Liver (tissue), 9 donors: ENCODE data around the gene ZNF311. TPM values are rescaled to one million over a fixed set of nuclear protein-coding genes. Genes with fewer than 3 reads are reported as not detected.

ENCODE experiments used
- DNase-seq: peaks from one replicate; pipeline ENCODE4 v3.0.0-alpha.2; 2017; ENCODE audit warnings: low spot score
- H3K27ac ChIP-seq, 2 donors: one replicate each; pipeline ENCODE4 v1.7.0; 2013; ENCODE audit warnings: inconsistent platforms in 2 of 2, low read length in 2 of 2, control low read depth in 1 of 2, low read depth in 1 of 2, mild to moderate bottlenecking in 1 of 2
- H3K27me3 ChIP-seq, 4 donors: one replicate each; pipeline versions ENCODE4 v1.6.1 to v1.7.0; 2013; ENCODE audit warnings: low read length in 3 of 4, inconsistent platforms in 1 of 4, mild to moderate bottlenecking in 1 of 4, moderate library complexity in 1 of 4; ENCODE audit not compliant: control insufficient read depth in 4 of 4, insufficient read depth in 4 of 4
- H3K36me3 ChIP-seq, 4 donors: one replicate each; pipeline versions ENCODE4 v1.6.1 to v1.7.0; 2013; ENCODE audit warnings: low read length in 3 of 4, mild to moderate bottlenecking in 3 of 4, low read depth in 1 of 4, moderate library complexity in 1 of 4; ENCODE audit not compliant: control insufficient read depth in 4 of 4, insufficient read depth in 3 of 4
- H3K4me1 ChIP-seq, 4 donors: one replicate each; pipeline versions ENCODE4 v1.6.1 to v1.7.0; 2013; ENCODE audit warnings: low read length in 3 of 4, mild to moderate bottlenecking in 3 of 4, moderate library complexity in 1 of 4; ENCODE audit not compliant: control insufficient read depth in 4 of 4, insufficient read depth in 4 of 4
- H3K4me3 ChIP-seq, 3 donors: one replicate each; pipeline versions ENCODE4 v1.6.1 to v1.7.0; 2013; ENCODE audit warnings: low read length in 3 of 3, control low read depth in 1 of 3, low read depth in 1 of 3, mild to moderate bottlenecking in 1 of 3
- H3K9ac ChIP-seq, 2 donors: one replicate each; pipeline ENCODE4 v1.7.0; 2013; ENCODE audit warnings: low read length in 2 of 2, mild to moderate bottlenecking in 2 of 2, moderate library complexity in 2 of 2, control low read depth in 1 of 2, low read depth in 1 of 2
- H3K9me3 ChIP-seq, 4 donors: one replicate each; pipeline versions ENCODE4 v1.6.1 to v1.7.0; 2013; ENCODE audit warnings: low read length in 3 of 4; ENCODE audit not compliant: control insufficient read depth in 4 of 4
- ATF3 ChIP-seq: IDR thresholded peaks from 2 replicates; pipeline ENCODE4 v1.6.1; 2016; ENCODE audit warnings: antibody characterized with exemption
- EGR1 ChIP-seq, 2 donors: IDR thresholded peaks; 2 replicates each; pipeline ENCODE4 v1.6.1; 2016 to 2018; ENCODE audit warnings: antibody characterized with exemption in 2 of 2, low read depth in 2 of 2
- FOXA1 ChIP-seq: IDR thresholded peaks from 2 replicates; pipeline ENCODE4 v1.6.1; 2016; ENCODE audit warnings: antibody characterized with exemption
- GABPA ChIP-seq, 2 donors: IDR thresholded peaks in 1 of 2; conservative IDR thresholded peaks in 1 of 2; 2 replicates each; pipeline ENCODE4 v1.6.1; 2016; ENCODE audit warnings: antibody characterized with exemption in 2 of 2, mild to moderate bottlenecking in 1 of 2, moderate library complexity in 1 of 2
- HNF4G ChIP-seq: IDR thresholded peaks from 2 replicates; pipeline ENCODE4 v1.6.1; 2016; ENCODE audit warnings: antibody characterized with exemption
- MAX ChIP-seq: IDR thresholded peaks from 2 replicates; pipeline ENCODE4 v1.6.1; 2016; ENCODE audit warnings: antibody characterized with exemption
- NR2F2 ChIP-seq: IDR thresholded peaks from 2 replicates; pipeline ENCODE4 v1.6.1; 2016; ENCODE audit warnings: antibody characterized with exemption
- SP1 ChIP-seq: IDR thresholded peaks from 2 replicates; pipeline ENCODE4 v1.6.1; 2018; ENCODE audit warnings: antibody characterized with exemption, mild to moderate bottlenecking
- TAF1 ChIP-seq: conservative IDR thresholded peaks from 2 replicates; pipeline ENCODE4 v1.6.1; 2016; ENCODE audit warnings: antibody characterized with exemption, mild to moderate bottlenecking
- YY1 ChIP-seq: IDR thresholded peaks from 2 replicates; pipeline ENCODE4 v1.6.1; 2016; ENCODE audit warnings: antibody characterized with exemption, mild to moderate bottlenecking
- WGBS: extraction: QIAGEN DNeasy Blood & Tissue Kit; methylation state at CpG from one replicate; pipeline ENCODE4 v1.1.7; 2013; 5-methylcytosine and 5-hydroxymethylcytosine counted together
- polyA plus RNA-seq, 2 donors: library from polyadenylated mRNA; stranded (reverse) in 1 of 2; unstranded in 1 of 2; fragments of 200-250 nt in 1 of 2; fragments of >200 nt in 1 of 2; fragmentation: Nextera tagmentation in 1 of 2; extraction: Ambion mirVana in 1 of 2; gene quantifications; one replicate each; pipeline versions ENCODE4 v1.2.1 to v1.2.3, GENCODE V29; 2013 to 2015
- total RNA-seq, 2 donors: library from RNA; depleted of rRNA; stranded (reverse); fragments of >200 nt; gene quantifications; one replicate each; pipeline ENCODE4 v1.2.3, GENCODE V29; 2014
- TF ChIP-seq, protein P1 (sequence below): fragments of 150-350 bp; IDR thresholded peaks from 2 replicates; pipeline ENCODE4 v1.5.1; 2017; ENCODE audit warnings: improper control_type of control experiment, low read depth, low read length; ENCODE audit not compliant: missing input control
- TF ChIP-seq, protein P2 (sequence below): IDR thresholded peaks from 2 replicates; pipeline ENCODE4 v1.6.1; 2016; ENCODE audit warnings: antibody characterized with exemption, mild to moderate bottlenecking
- TF ChIP-seq, protein P3 (sequence below): IDR thresholded peaks from 2 replicates; pipeline ENCODE4 v1.6.1; 2016; ENCODE audit warnings: antibody characterized with exemption
- donor health status: healthy.
- donor health status: healthy.
- donor health status: healthy.
- donor health status: healthy.
- donor health status: healthy.

Gene ZNF311
- total and polyA plus RNA-seq, 4 donors, result 0.19 to 1.1 (median 0.36) TPM

DNA sequence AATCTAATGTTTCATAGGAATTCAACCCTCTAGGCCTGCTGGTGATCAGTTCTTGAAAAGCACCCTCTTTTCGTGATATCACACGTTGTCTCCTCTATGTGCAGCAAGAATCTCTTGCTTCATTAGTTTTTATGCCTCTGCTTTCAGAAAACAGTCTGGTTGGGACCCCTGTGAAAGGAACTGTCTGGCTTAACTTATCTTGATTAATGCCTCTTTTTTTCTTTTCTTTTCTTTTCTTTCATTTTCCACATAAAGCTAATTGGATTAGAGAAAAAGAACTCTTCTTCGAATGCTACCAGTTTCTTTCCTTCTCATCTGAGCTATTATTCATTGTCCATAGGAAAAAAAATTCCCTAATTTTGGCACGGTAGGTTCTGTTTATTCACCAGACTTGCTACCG lies 21.3 kb downstream of the ZNF311 start:
- no peaks in the 10 kb centered on the region for H3K27me3 ChIP-seq
- no peaks in the 10 kb centered on the region for H3K36me3 ChIP-seq
- no peak overlapping the region for H3K9ac ChIP-seq
- TF ChIP-seq GABPA (IDR thresholded peaks at IDR 0.05 in 1 of 2, conservative IDR thresholded peaks at IDR 0.05 in 1 of 2), result no peak
- no peak for TF ChIP-seq EGR1 (IDR thresholded peaks at IDR 0.05; ENCODE audit: low read depth in 2 of 2)
- TF ChIP-seq FOXA1, result no peak
- TF ChIP-seq NR2F2, result no peak
- no peak for TF ChIP-seq HNF4G
- no peak for TF ChIP-seq SP1
- TF ChIP-seq, protein P1, sequence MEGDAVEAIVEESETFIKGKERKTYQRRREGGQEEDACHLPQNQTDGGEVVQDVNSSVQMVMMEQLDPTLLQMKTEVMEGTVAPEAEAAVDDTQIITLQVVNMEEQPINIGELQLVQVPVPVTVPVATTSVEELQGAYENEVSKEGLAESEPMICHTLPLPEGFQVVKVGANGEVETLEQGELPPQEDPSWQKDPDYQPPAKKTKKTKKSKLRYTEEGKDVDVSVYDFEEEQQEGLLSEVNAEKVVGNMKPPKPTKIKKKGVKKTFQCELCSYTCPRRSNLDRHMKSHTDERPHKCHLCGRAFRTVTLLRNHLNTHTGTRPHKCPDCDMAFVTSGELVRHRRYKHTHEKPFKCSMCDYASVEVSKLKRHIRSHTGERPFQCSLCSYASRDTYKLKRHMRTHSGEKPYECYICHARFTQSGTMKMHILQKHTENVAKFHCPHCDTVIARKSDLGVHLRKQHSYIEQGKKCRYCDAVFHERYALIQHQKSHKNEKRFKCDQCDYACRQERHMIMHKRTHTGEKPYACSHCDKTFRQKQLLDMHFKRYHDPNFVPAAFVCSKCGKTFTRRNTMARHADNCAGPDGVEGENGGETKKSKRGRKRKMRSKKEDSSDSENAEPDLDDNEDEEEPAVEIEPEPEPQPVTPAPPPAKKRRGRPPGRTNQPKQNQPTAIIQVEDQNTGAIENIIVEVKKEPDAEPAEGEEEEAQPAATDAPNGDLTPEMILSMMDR, result no peak
- TF ChIP-seq ATF3, result no peak
- TF ChIP-seq MAX, result no peak
- TF ChIP-seq TAF1, result no peak
- TF ChIP-seq, protein P2, sequence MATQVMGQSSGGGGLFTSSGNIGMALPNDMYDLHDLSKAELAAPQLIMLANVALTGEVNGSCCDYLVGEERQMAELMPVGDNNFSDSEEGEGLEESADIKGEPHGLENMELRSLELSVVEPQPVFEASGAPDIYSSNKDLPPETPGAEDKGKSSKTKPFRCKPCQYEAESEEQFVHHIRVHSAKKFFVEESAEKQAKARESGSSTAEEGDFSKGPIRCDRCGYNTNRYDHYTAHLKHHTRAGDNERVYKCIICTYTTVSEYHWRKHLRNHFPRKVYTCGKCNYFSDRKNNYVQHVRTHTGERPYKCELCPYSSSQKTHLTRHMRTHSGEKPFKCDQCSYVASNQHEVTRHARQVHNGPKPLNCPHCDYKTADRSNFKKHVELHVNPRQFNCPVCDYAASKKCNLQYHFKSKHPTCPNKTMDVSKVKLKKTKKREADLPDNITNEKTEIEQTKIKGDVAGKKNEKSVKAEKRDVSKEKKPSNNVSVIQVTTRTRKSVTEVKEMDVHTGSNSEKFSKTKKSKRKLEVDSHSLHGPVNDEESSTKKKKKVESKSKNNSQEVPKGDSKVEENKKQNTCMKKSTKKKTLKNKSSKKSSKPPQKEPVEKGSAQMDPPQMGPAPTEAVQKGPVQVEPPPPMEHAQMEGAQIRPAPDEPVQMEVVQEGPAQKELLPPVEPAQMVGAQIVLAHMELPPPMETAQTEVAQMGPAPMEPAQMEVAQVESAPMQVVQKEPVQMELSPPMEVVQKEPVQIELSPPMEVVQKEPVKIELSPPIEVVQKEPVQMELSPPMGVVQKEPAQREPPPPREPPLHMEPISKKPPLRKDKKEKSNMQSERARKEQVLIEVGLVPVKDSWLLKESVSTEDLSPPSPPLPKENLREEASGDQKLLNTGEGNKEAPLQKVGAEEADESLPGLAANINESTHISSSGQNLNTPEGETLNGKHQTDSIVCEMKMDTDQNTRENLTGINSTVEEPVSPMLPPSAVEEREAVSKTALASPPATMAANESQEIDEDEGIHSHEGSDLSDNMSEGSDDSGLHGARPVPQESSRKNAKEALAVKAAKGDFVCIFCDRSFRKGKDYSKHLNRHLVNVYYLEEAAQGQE, result no peak
- TF ChIP-seq, protein P3, sequence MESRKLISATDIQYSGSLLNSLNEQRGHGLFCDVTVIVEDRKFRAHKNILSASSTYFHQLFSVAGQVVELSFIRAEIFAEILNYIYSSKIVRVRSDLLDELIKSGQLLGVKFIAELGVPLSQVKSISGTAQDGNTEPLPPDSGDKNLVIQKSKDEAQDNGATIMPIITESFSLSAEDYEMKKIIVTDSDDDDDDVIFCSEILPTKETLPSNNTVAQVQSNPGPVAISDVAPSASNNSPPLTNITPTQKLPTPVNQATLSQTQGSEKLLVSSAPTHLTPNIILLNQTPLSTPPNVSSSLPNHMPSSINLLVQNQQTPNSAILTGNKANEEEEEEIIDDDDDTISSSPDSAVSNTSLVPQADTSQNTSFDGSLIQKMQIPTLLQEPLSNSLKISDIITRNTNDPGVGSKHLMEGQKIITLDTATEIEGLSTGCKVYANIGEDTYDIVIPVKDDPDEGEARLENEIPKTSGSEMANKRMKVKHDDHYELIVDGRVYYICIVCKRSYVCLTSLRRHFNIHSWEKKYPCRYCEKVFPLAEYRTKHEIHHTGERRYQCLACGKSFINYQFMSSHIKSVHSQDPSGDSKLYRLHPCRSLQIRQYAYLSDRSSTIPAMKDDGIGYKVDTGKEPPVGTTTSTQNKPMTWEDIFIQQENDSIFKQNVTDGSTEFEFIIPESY, result no peak
- no peak overlapping the region for H3K27ac ChIP-seq
- H3K9me3 ChIP-seq, result peaks cover 0 to 2% (median 0%) of the 10 kb centered on the region in 4 donors
- WGBS, result 85% methylated on average over 5 of the region's 5 CpGs
- no peak overlapping the region for H3K4me3 ChIP-seq
- H3K4me1 ChIP-seq, result peaks cover 0 to 29% (median 10%) of the 10 kb centered on the region in 4 donors
- DNase-seq, result no peak

DNA sequence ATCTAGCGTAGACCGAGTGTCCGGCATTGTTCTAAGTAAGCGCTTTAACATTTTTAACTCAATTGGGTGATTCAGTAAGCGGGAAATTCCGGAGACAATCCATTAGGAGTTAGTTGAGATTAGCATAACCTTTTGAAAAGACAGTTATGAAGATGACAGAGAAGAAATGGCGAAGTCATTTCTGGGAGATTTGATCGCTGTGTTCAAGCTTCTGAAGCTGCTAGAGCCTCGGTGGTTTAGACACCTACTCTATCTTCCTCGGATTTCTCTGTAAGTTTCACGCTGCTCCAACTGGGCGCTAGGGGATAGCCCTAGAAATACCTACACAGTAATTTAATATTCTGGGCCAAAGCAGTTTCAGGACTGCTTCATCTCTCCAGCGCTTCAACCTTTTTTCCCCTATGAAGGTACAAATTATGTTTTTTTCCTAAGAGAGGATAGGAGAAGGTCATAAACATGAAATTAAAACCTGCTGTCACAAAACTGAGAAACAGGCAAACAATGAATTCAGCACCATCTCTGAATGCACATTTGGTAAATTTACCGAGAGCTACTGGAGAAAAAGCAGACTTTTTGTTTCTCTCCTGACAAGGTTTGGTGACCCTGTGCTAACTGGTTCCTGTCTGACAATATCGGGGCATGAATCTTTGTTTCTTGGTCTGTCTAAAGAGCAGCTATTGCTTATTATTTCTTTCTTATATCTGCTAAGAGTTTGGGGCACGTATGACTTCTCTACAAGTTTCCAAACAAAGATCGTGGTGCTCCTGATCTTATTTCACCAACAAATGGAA lies 22.4 kb downstream of the ZNF311 start:
- TF ChIP-seq, protein P1, result peak; percentile 7
- TF ChIP-seq YY1 (peak; percentile 45), SP1 (no peak)
- Histone ChIP-seq H3K9me3 (no peaks in the 10 kb centered on the region), H3K27me3 (no peaks in the 10 kb centered on the region), H3K36me3 (no peaks in the 10 kb centered on the region), H3K4me3 (peak overlapping the region; percentile 60 to 98 (median 84)), H3K4me1 (peaks cover 0 to 29% (median 10%) of the 10 kb centered on the region in 4 donors), H3K9ac (peak overlapping the region; percentile 44 to 93), H3K27ac (peak overlapping the region; percentile 84 to 88)
- 13% methylated on average over 17 of the region's 17 CpGs for WGBS
- no peak for DNase-seq
